Caco-2 (cell line): ENCODE data around the gene MYBPC3. TPM values are rescaled to one million over a fixed set of nuclear protein-coding genes. Genes with fewer than 3 reads are reported as not detected.

ENCODE experiments used
- BruUV-seq: library from RNA; stranded (reverse); fragments of 400-500 nt; replicated peaks from 2 replicates; lab custom pipeline; 2021; lab: Mats Ljungman, UMichigan
- CTCF ChIA-PET: fragments of 300-600 bp; sonication (Branson Sonifier 250); formaldehyde crosslinking; loops from one replicate; lab custom pipeline; 2022; ENCODE audit warnings: antibody characterized with exemption; lab: Charles Lee
- POLR2A ChIA-PET: fragments of 300-600 bp; sonication (Branson Sonifier 250); formaldehyde crosslinking; loops from one replicate; lab custom pipeline; 2022; ENCODE audit warnings: antibody characterized with exemption; lab: Charles Lee
- DNase-seq, 2 experiments: peaks; one replicate each; pipeline versions ENCODE4 v3.0.0 to v3.0.0-alpha.2; 2020 to 2022
- H3K27me3 ChIP-seq: replicated peaks from 2 replicates; pipeline ENCODE4 v1.6.0; 2011; ENCODE audit warnings: low read length; ENCODE audit not compliant: control insufficient read depth, insufficient read depth
- H3K36me3 ChIP-seq: 2 replicates; pipeline ENCODE4 v1.5.1; 2011; ENCODE audit warnings: low read length; ENCODE audit not compliant: control insufficient read depth, insufficient read depth
- H3K4me1 ChIP-seq: fragments of 250-450 bp; sonication (Bioruptor Pico); 2 replicates; pipeline ENCODE4 v1.5.1; 2020; ENCODE audit warnings: mild to moderate bottlenecking
- H3K4me3 ChIP-seq: 2 replicates; pipeline ENCODE4 v1.5.1; 2011; ENCODE audit warnings: low read depth, mild to moderate bottlenecking, control low read depth, low read length
- H3K9me3 ChIP-seq: fragments of 250-450 bp; sonication (Bioruptor Pico); 2 replicates; pipeline ENCODE4 v1.5.1; 2020; ENCODE audit warnings: mild to moderate bottlenecking, moderate library complexity
- H3K27ac Mint-ChIP-seq: one replicate; pipeline ENCODE4 v1.8.0; 2022; ENCODE audit warnings: mixed read lengths; ENCODE audit not compliant: unreplicated experiment
- H3K27me3 Mint-ChIP-seq: one replicate; pipeline ENCODE4 v1.8.0; 2022; ENCODE audit warnings: mixed read lengths; ENCODE audit not compliant: insufficient read depth, unreplicated experiment
- H3K36me3 Mint-ChIP-seq: one replicate; pipeline ENCODE4 v1.8.0; 2022; ENCODE audit warnings: mild to moderate bottlenecking, mixed read lengths; ENCODE audit not compliant: insufficient read depth, unreplicated experiment
- H3K4me1 Mint-ChIP-seq: one replicate; pipeline ENCODE4 v1.8.0; 2022; ENCODE audit warnings: low read depth, mixed read lengths; ENCODE audit not compliant: unreplicated experiment
- H3K4me3 Mint-ChIP-seq: one replicate; pipeline ENCODE4 v1.8.0; 2022; ENCODE audit warnings: mild to moderate bottlenecking, moderate library complexity, mixed read lengths; ENCODE audit not compliant: unreplicated experiment
- H3K9me3 Mint-ChIP-seq: one replicate; pipeline ENCODE4 v1.8.0; 2022; ENCODE audit warnings: mixed read lengths; ENCODE audit not compliant: unreplicated experiment
- CTCF ChIP-seq, 2 experiments: fragments of 200-600 bp in 1 of 2; IDR thresholded peaks; 1 replicate in 1 of 2; 2 replicates in 1 of 2; pipeline versions ENCODE4 v1.5.1 to v1.8.0; 2011 to 2022; ENCODE audit warnings: antibody characterized with exemption in 1 of 2, control low read depth in 1 of 2, inconsistent platforms in 1 of 2, low read depth in 1 of 2, low read length in 1 of 2, mild to moderate bottlenecking in 1 of 2, moderate library complexity in 1 of 2; ENCODE audit not compliant: insufficient read depth in 1 of 2, severe bottlenecking in 1 of 2, unreplicated experiment in 1 of 2
- intact Hi-C: fragments of 100-400 bp; cut with micrococcal nuclease; formaldehyde crosslinking; loops from one replicate; pipeline ENCODE4 v1.10.0; 2022; ENCODE audit not compliant: unreplicated experiment
- total RNA-seq: library from RNA; stranded (reverse); gene quantifications from 2 replicates; pipeline ENCODE4 v1.2.3, GENCODE V29; 2022

Gene MYBPC3
- total RNA-seq, 1 experiment from 2014 or later = not detected

GRCh38 chr11:47351156-47352126, 1.1 kb downstream of the MYBPC3 start:
- H3K36me3 Mint-ChIP-seq = no peaks in the 10 kb centered on the region
- ChIA-PET CTCF (interaction anchor here (1.2 kb wide), 1 partner anchor 103 kb away, joined by 5 read pairs; no protein-coding TSS in a partner anchor), POLR2A (no interaction called here)
- no peak overlapping the region for H3K4me3 Mint-ChIP-seq
- H3K9me3 Mint-ChIP-seq = no peaks in the 10 kb centered on the region
- H3K4me1 ChIP-seq = peaks cover 4% of the 10 kb centered on the region; the same call in 1 of the 2 replicates
- no peaks in the 10 kb centered on the region for H3K4me1 Mint-ChIP-seq
- TF ChIP-seq CTCF (IDR thresholded peaks at IDR 0.05; ENCODE audit: insufficient read depth in 1 of 2, low read depth in 1 of 2, low read length in 1 of 2, severe bottlenecking in 1 of 2, unreplicated experiment in 1 of 2) = no peak
- H3K27me3 Mint-ChIP-seq = no peaks in the 10 kb centered on the region
- no peak for DNase-seq
- no peak overlapping the region for H3K4me3 ChIP-seq
- H3K36me3 ChIP-seq = no peaks in the 10 kb centered on the region
- BruUV-seq = no TSS peak
- intact Hi-C loops = no loop called here
- H3K27ac Mint-ChIP-seq = no peak overlapping the region
- H3K27me3 ChIP-seq = no peaks in the 10 kb centered on the region
- H3K9me3 ChIP-seq = no peaks in the 10 kb centered on the region

GRCh38 chr11:47350315-47350714, 2.2 kb downstream of the MYBPC3 start:
- intact Hi-C loops = no loop called here
- Mint-ChIP-seq H3K36me3 (no peaks in the 10 kb centered on the region), H3K27me3 (no peaks in the 10 kb centered on the region), H3K9me3 (no peaks in the 10 kb centered on the region), H3K4me3 (no peak overlapping the region), H3K4me1 (peaks cover 5% of the 10 kb centered on the region), H3K27ac (no peak overlapping the region)
- Histone ChIP-seq H3K4me1 (no peaks in the 10 kb centered on the region), H3K36me3 (no peaks in the 10 kb centered on the region), H3K9me3 (no peaks in the 10 kb centered on the region), H3K4me3 (no peak overlapping the region), H3K27me3 (no peaks in the 10 kb centered on the region)
- ChIA-PET CTCF (interaction anchor here (1.2 kb wide), 1 partner anchor 104 kb away, joined by 5 read pairs; no protein-coding TSS in a partner anchor), POLR2A (no interaction called here)
- no peak for DNase-seq
- TF ChIP-seq CTCF (IDR thresholded peaks at IDR 0.05; ENCODE audit: insufficient read depth in 1 of 2, low read depth in 1 of 2, low read length in 1 of 2, severe bottlenecking in 1 of 2, unreplicated experiment in 1 of 2) = no peak
- no TSS peak for BruUV-seq

- no peaks in the 10 kb centered on the region for H3K9me3 ChIP-seq
- ChIA-PET CTCF (no interaction called here), POLR2A (no interaction called here)
- no peaks in the 10 kb centered on the region for H3K4me1 ChIP-seq
- no peak for DNase-seq
- no peaks in the 10 kb centered on the region for H3K27me3 ChIP-seq
- no peaks in the 10 kb centered on the region for H3K36me3 ChIP-seq
- intact Hi-C loops = no loop called here
- BruUV-seq = no TSS peak
- Mint-ChIP-seq H3K4me3 (no peak overlapping the region), H3K27me3 (no peaks in the 10 kb centered on the region), H3K4me1 (peaks cover 5% of the 10 kb centered on the region), H3K27ac (no peak overlapping the region), H3K9me3 (no peaks in the 10 kb centered on the region), H3K36me3 (no peaks in the 10 kb centered on the region)
- H3K4me3 ChIP-seq = no peak overlapping the region
- no peak for TF ChIP-seq CTCF (IDR thresholded peaks at IDR 0.05; ENCODE audit: insufficient read depth in 1 of 2, low read depth in 1 of 2, low read length in 1 of 2, severe bottlenecking in 1 of 2, unreplicated experiment in 1 of 2)
Measured at GRCh38 chr11:47349521-47350095, 2.9 kb downstream of the MYBPC3 start.
